Adrenal gland (tissue), 12 donors: ENCODE data around the gene RTF1. TPM values are rescaled to one million over a fixed set of nuclear protein-coding genes. Genes with fewer than 3 reads are reported as not detected.
A peak's percentile ranks its signal among the peaks of the same experiment; 100 is the strongest.

Source experiments
- DNase-seq, 7 donors: peaks; one replicate each; pipeline ENCODE4 v3.0.0-alpha.2; 2019 to 2020
- H3K27ac ChIP-seq, 5 donors: fragments of 200-600 bp; sonication (generic) in 4 of 5; 1 replicate in 3 of 5; 2 replicates in 2 of 5; pipeline versions ENCODE4 v1.5.1 to v1.8.0; 2016 to 2020; ENCODE audit warnings: mild to moderate bottlenecking in 1 of 5
- H3K27me3 ChIP-seq: fragments of 200-600 bp; 2 replicates; pipeline ENCODE4 v1.8.0; 2021
- H3K36me3 ChIP-seq, 2 donors: fragments of 200-600 bp; replicated peaks in 1 of 2; 1 replicate in 1 of 2; 2 replicates in 1 of 2; pipeline versions ENCODE4 v1.5.1 to v1.8.0; 2018 to 2022
- H3K4me1 ChIP-seq, 2 donors: fragments of 200-600 bp; replicated peaks in 1 of 2; 1 replicate in 1 of 2; 2 replicates in 1 of 2; pipeline versions ENCODE4 v1.5.1 to v1.8.0; 2018 to 2021
- H3K4me3 ChIP-seq, 4 donors: fragments of 200-600 bp; sonication (generic) in 3 of 4; one replicate each; pipeline ENCODE4 v1.5.1; 2016 to 2018
- H3K9me3 ChIP-seq, 3 donors: fragments of 200-600 bp; sonication (generic) in 1 of 3; replicated peaks in 1 of 3; 1 replicate in 2 of 3; 2 replicates in 1 of 3; pipeline versions ENCODE4 v1.5.1 to v1.8.0; 2016 to 2021
- CTCF ChIP-seq, 6 experiments: fragments of 450-650 bp in 4 of 6; fragments of 200-600 bp in 2 of 6; sonication (generic) in 1 of 6; IDR thresholded peaks; 1 replicate in 5 of 6; 2 replicates in 1 of 6; pipeline versions ENCODE4 v1.5.1 to v1.8.0; 2016 to 2021; ENCODE audit warnings: antibody characterized with exemption in 6 of 6, mild to moderate bottlenecking in 2 of 6, moderate library complexity in 1 of 6
- POLR2A ChIP-seq, 2 donors: fragments of 450-650 bp; IDR thresholded peaks; one replicate each; pipeline ENCODE4 v1.6.1; 2017; ENCODE audit warnings: antibody characterized with exemption in 2 of 2, mild to moderate bottlenecking in 2 of 2, moderate library complexity in 1 of 2
- WGBS, 4 donors: extraction: QIAGEN DNeasy Blood & Tissue Kit in 2 of 4; methylation state at CpG; one replicate each; pipeline versions ENCODE4 v1.1.5 to v1.1.7; 2013 to 2017; 5-methylcytosine and 5-hydroxymethylcytosine counted together
- intact Hi-C, 2 donors: fragments of 100-400 bp; cut with DNase I; formaldehyde crosslinking; loops; one replicate each; pipeline versions ENCODE4 v1.14.1 to v1.15.0; 2022 to 2023
- polyA plus RNA-seq, 3 donors: library from polyadenylated mRNA; stranded (reverse); fragments of 200-250 nt in 2 of 3; fragments of 350-450 nt in 1 of 3; fragmentation: Illumina TruSeq in 1 of 3; extraction: RNeasy Lipid Tissue Mini Kit (QIAGEN cat#74804) in 1 of 3; gene quantifications; one replicate each; pipeline ENCODE4 v1.2.3, GENCODE V29; 2013 to 2014
- total RNA-seq, 9 donors: library from RNA; depleted of rRNA in 4 of 9; stranded (reverse); fragments of >200 nt in 4 of 9; fragments of 120-200 nt in 1 of 9; fragmentation: NEBNext Ultra II Directional in 1 of 9; extraction: Animal tissue kit (Norgen Biotek cat#: 25700) in 1 of 9; gene quantifications; one replicate each; pipeline versions ENCODE4 v1.1.0 to v1.2.4, GENCODE V29; 2013 to 2023
- donor health status: healthy with polysubstance abuse.
- donor health status: Bipolar disorder and iron deficiency.
- donor health status: DM: yes; HTN: yes; CAD: no.
- donor health status: DM: no; HTN: no; CAD: no.
- donor health status: DM: no; HTN: no; CAD: no.
- donor health status: DM: yes; HTN: yes; CAD: no.

RTF1 gene
- total and polyA plus RNA-seq, 12 donors = 24.0 to 53.7 (median 39.2) TPM

GRCh38 chr15:41494922-41495735 is 78.2 kb downstream of the RTF1 start:
- intact Hi-C loops = no loop called here
- TF ChIP-seq POLR2A (IDR thresholded peaks at IDR 0.05) (no peak), CTCF (IDR thresholded peaks at IDR 0.05) (no peak)
- 31 to 67% (median 52%) methylated on average over 22 to 60 of the region's 60 CpGs for WGBS, 4 donors
- DNase-seq = no peak
- Histone ChIP-seq H3K36me3 (no peaks in the 10 kb centered on the region), H3K27ac (no peak overlapping the region), H3K4me3 (peak overlapping the region in 2 of 4 donors; percentile 27 to 84), H3K27me3 (no peaks in the 10 kb centered on the region), H3K4me1 (peaks cover 18 to 31% of the 10 kb centered on the region in 2 donors), H3K9me3 (no peaks in the 10 kb centered on the region)

GRCh38 chr15:41495736-41496599 is 79.1 kb downstream of the RTF1 start:
- TF ChIP-seq CTCF (IDR thresholded peaks at IDR 0.05) (no peak), POLR2A (IDR thresholded peaks at IDR 0.05) (no peak)
- H3K27me3 ChIP-seq = no peaks in the 10 kb centered on the region
- no peaks in the 10 kb centered on the region for H3K9me3 ChIP-seq
- no peaks in the 10 kb centered on the region for H3K36me3 ChIP-seq
- H3K4me1 ChIP-seq = peaks cover 18 to 31% of the 10 kb centered on the region in 2 donors
- DNase-seq = peak in 1 of 7 donors; percentile 17
- intact Hi-C loops = no loop called here
- no peak overlapping the region for H3K27ac ChIP-seq
- peak overlapping the region in 1 of 4 donors; percentile 17 for H3K4me3 ChIP-seq
- 59 to 73% (median 66%) methylated on average over 31 to 59 of the region's 59 CpGs for WGBS, 4 donors

GRCh38 chr15:41498657-41499056 is 81.8 kb downstream of the RTF1 start:
- intact Hi-C loops = no loop called here
- no peak for DNase-seq
- H3K4me1 ChIP-seq = peaks cover 11 to 35% of the 10 kb centered on the region in 2 donors
- no peak overlapping the region for H3K4me3 ChIP-seq
- no peaks in the 10 kb centered on the region for H3K9me3 ChIP-seq
- no peak for TF ChIP-seq POLR2A (IDR thresholded peaks at IDR 0.05)
- TF ChIP-seq CTCF (IDR thresholded peaks at IDR 0.05) = no peak
- 86 to 100% (median 94%) methylated on average over 2 of the region's 2 CpGs for WGBS, 4 donors
- no peaks in the 10 kb centered on the region for H3K36me3 ChIP-seq
- no peaks in the 10 kb centered on the region for H3K27me3 ChIP-seq
- H3K27ac ChIP-seq = no peak overlapping the region
